ENCODE data around the gene SHANK2. TPM values are rescaled to one million over a fixed set of nuclear protein-coding genes. Genes with fewer than 3 reads are reported as not detected.

The SHANK2 gene
- total RNA-seq, 1 donor from 2014 or later: 0.03 TPM

GRCh38 chr11:71222318-71223080, 29.9 kb downstream of the SHANK2 start:
- Mint-ChIP-seq H3K9me3 (ENCODE audit: unreplicated experiment) (peaks cover 19% of the 10 kb centered on the region), H3K4me3 (ENCODE audit: unreplicated experiment) (no peak overlapping the region), H3K36me3 (ENCODE audit: unreplicated experiment) (peaks cover 1% of the 10 kb centered on the region), H3K27ac (ENCODE audit: unreplicated experiment) (no peak overlapping the region), H3K27me3 (ENCODE audit: unreplicated experiment) (peaks cover 4% of the 10 kb centered on the region), H3K4me1 (ENCODE audit: unreplicated experiment) (no peaks in the 10 kb centered on the region)
- no peak for TF ChIP-seq CTCF (IDR thresholded peaks at IDR 0.05)
- DNase-seq (ENCODE audit: extremely low spot score, unreplicated experiment): no peak

- peaks cover 1% of the 10 kb centered on the region for H3K36me3 Mint-ChIP-seq (ENCODE audit: unreplicated experiment)
- H3K4me1 Mint-ChIP-seq (ENCODE audit: unreplicated experiment): no peaks in the 10 kb centered on the region
- no peak overlapping the region for H3K27ac Mint-ChIP-seq (ENCODE audit: unreplicated experiment)
- H3K27me3 Mint-ChIP-seq (ENCODE audit: unreplicated experiment): peaks cover 4% of the 10 kb centered on the region
- no peak for TF ChIP-seq CTCF (IDR thresholded peaks at IDR 0.05)
- peaks cover 12% of the 10 kb centered on the region for H3K9me3 Mint-ChIP-seq (ENCODE audit: unreplicated experiment)
- no peak for DNase-seq (ENCODE audit: extremely low spot score, unreplicated experiment)
- H3K4me3 Mint-ChIP-seq (ENCODE audit: unreplicated experiment): no peak overlapping the region
These were observed 30.6 kb downstream of the SHANK2 start for GRCh38 chr11:71221821-71222220.

GRCh38 chr11:71221201-71221600, 31.2 kb downstream of the SHANK2 start:
- no peaks in the 10 kb centered on the region for H3K4me1 Mint-ChIP-seq (ENCODE audit: unreplicated experiment)
- H3K36me3 Mint-ChIP-seq (ENCODE audit: unreplicated experiment): peaks cover 1% of the 10 kb centered on the region
- TF ChIP-seq CTCF (IDR thresholded peaks at IDR 0.05): no peak
- no peak overlapping the region for H3K4me3 Mint-ChIP-seq (ENCODE audit: unreplicated experiment)
- no peak for DNase-seq (ENCODE audit: extremely low spot score, unreplicated experiment)
- no peak overlapping the region for H3K27ac Mint-ChIP-seq (ENCODE audit: unreplicated experiment)
- peaks cover 8% of the 10 kb centered on the region for H3K9me3 Mint-ChIP-seq (ENCODE audit: unreplicated experiment)
- H3K27me3 Mint-ChIP-seq (ENCODE audit: unreplicated experiment): peaks cover 3% of the 10 kb centered on the region

GRCh38 chr11:71218789-71219499, 33.4 kb downstream of the SHANK2 start:
- Mint-ChIP-seq H3K27ac (ENCODE audit: unreplicated experiment) (no peak overlapping the region), H3K36me3 (ENCODE audit: unreplicated experiment) (no peaks in the 10 kb centered on the region), H3K9me3 (ENCODE audit: unreplicated experiment) (no peaks in the 10 kb centered on the region), H3K4me3 (ENCODE audit: unreplicated experiment) (no peak overlapping the region), H3K4me1 (ENCODE audit: unreplicated experiment) (no peaks in the 10 kb centered on the region), H3K27me3 (ENCODE audit: unreplicated experiment) (no peaks in the 10 kb centered on the region)
- TF ChIP-seq CTCF (IDR thresholded peaks at IDR 0.05): no peak
- no peak for DNase-seq (ENCODE audit: extremely low spot score, unreplicated experiment)

GRCh38 chr11:71215425-71215965, 36.9 kb downstream of the SHANK2 start:
- Mint-ChIP-seq H3K9me3 (ENCODE audit: unreplicated experiment) (no peaks in the 10 kb centered on the region), H3K36me3 (ENCODE audit: unreplicated experiment) (no peaks in the 10 kb centered on the region), H3K4me3 (ENCODE audit: unreplicated experiment) (no peak overlapping the region), H3K27me3 (ENCODE audit: unreplicated experiment) (peaks cover 10% of the 10 kb centered on the region), H3K27ac (ENCODE audit: unreplicated experiment) (no peak overlapping the region), H3K4me1 (ENCODE audit: unreplicated experiment) (no peaks in the 10 kb centered on the region)
- no peak for DNase-seq (ENCODE audit: extremely low spot score, unreplicated experiment)
- TF ChIP-seq CTCF (IDR thresholded peaks at IDR 0.05): no peak
